Measurements from ENCODE around the gene ZNF775.

The ZNF775 gene

DNA sequence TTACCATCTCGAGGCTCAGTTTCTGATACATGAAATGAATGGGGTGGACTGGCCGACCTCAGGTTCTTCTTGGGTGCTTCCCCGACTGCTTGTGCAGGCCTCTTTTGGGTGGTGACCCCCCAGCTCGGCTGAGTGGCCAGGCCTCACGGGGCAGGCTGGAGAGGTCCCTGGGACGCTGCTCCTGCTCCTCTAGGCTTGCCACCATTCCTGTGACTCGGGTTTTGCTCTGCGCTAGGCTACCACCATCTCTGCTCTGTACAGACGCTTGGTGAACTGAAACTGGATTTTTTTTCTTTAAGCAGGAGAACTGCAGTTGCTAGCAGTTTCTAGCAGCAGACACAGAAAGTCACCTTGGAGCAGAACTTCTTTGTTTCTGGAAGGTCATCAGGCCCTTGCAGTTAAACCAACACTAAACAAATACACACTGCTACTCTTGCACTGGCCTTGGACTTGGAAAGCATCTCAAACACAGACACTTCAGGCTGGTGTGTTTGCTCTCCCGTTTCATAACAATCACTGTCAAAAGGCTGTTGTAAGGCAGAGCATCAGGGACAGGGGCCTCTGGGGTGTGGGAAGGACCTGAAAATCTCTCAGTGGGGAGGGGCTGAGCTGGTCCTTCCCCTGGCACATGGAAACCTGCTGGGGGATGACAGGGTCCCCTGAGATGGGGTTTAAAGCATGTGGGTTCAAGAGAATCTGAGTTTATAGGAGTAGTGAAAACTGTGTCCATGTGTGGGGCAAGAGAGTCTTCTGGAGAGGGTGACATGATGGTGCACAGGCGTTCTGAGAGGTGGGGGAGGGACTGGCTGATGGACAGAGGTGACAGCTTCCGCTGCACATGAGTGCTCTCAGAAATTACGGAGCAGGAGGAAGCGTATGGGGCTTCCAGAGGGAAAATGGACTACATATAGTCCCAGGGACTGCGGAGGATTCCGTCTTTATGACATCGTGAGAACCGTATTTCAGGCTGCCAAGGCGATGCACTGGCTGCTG is 36.3 kb downstream of the ZNF775 start:
- no peak for DNase-seq

DNA sequence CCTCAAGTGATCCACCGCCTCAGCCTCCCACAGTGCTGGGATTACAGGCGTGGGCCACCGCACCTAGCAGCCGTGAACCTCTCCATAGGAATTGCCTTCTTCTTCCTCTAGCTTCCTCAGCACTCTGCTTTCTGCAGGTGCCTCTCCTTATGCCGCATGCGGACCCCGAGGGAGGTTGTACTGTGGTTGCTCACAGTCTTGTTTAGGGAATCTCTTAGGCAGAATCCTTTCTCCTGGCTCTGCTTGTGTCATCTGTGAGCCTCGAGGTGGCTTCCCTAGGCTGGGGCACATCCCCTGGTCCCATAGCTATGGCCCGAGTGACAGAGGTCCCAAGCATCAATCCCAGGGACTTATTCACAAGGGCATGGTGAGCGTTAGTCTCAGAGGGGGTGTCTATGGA is 38.1 kb downstream of the ZNF775 start:
- DNase-seq = no peak

DNA sequence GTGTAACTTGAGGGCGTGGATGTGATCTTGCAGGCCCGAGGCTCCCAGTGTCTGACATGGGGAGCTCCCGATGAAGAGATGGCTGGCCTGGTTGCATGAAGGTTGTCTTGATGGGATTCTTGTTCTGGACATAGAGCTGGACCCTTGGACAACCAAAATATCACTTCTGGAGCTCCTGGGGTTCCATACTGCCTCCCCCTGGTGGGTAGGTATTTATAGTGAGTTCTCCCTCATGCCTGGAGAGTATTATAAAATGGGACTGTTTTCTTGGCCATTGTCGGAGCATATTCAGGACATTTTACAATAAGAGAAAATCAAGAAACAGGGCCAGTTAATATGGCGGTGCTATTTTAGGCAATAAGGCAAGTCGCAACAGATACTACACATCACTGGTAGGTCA is 38.7 kb downstream of the ZNF775 start:
- no peak for DNase-seq

DNA sequence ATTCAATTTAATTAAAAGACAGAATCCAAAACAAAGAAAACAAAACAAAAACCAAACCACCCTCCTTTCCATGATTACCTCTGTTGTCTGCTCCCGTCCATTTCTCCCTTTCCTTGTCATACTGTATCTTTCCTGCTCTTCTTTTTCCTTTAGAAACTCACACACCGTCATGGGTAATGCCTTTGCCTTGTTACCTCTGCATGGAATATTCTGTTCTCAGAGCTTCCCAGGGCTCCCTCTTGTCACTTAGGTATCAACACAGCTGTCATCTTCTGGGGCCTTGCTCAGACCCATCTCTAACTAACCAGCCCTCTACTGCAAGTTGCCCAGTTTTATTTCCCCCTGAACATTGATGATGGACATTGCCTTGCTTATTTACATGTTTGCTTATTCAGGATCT is 41.1 kb downstream of the ZNF775 start:
- no peak for DNase-seq

DNA sequence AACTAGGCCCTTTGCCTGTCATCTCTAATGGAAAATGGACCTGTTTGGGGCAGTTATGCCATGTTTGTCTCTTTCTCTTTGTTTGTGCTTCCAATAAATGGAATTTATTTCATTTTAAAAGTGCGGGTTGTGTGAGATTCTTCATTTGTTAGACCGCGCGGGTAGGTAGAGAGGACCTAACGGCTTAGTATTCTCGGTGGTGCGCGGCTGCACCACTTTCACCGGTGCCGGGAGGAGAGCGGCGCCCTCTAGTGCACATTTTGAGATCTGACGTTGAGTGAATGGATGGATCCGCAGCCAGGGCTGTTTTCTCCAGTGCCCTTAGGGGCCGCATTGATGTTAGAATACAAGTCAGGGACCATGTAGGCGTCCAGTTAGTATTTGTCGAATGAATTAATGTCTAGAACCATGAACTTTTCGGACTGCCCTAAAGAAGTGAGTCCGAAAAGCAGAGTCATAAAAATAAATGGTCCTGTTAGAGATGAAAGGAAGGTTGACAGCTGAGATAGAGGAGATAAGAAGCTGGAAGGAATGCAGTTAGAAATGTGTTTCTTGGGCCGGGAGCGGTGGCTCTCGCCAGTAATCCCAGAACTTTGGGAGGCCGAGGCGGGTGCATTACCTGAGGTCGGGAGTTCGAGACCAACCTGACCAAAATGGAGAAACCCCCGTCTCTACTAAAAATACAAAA is 42.0 kb downstream of the ZNF775 start:
- peak; percentile 54 to 91 for DNase-seq

DNA sequence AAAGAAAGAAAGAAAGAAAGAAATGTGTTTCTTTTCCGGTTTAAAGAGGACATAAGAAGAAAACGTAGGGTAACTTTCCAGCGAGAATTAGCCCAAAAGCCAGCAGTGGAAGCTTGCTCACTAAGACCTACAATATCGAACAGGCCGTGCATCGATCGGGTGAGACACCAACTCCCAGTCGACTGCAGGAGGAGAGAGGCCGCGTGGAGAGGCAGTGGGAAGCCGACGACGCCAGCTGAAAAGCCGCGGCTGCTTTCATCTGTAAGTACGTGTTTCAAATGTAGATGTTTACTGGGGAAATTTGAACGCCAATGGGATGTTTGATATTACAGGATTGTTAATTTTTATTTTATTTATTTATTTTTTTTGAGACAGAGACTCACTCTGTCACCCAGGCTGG is 42.7 kb downstream of the ZNF775 start:
- no peak for DNase-seq

DNA sequence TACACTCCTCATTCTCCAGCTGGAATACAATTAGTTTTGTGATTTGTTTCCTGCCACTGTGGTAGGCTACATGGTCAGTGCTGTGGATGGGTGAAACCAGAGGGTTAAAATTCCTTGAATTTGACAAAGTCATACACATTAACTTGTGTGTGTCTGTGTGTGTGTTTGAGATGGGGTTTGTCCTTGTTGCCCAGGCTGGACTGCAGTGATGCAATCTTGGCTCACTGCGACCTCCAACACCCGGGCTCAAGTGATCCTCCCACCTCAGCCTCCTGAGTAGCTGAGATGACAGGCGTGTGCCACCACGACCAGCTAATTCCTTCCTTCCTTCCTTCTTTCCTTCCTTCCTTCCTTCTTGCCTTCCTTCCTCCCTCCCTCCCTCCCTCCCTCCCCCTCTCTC is 46.5 kb downstream of the ZNF775 start:
- DNase-seq = no peak

DNA sequence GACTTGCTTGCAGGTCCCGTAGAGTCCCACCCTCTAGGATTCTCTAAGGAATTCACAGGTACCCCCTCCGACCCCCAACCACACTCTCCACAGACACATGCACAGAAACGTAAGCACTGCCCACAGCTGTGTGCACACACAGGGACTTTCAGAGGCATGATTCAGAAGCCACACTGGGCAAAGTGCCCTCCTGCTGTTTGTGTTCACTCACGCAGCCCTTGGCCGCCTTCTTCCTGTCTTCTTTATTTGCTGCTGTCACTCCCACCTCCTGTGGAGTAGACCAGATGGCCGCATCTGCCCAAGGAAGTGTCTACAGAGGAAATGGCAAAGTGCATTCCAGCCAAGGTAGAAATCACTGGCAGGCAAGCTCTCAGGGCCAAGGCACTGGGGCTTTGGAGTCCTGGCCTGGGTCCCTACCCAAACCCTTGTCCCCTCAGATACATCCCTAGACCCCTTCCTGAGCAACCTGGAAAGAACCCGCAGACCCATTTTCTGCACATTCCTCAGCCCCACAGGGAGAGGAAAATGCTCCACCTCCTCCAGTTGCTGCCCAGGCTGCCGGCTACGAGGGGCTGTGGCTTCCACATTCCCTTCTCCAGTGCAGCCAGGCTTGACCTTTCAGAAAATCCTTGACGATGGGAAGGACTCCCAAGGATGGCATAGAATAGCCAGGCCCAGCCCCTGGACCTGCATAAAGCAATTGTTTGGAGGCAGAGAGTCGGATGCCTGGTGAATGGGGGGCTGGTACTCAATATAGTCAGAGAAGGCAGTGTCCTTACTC is 49.7 kb downstream of the ZNF775 start:
- peak; percentile 56 to 88 for DNase-seq

DNA sequence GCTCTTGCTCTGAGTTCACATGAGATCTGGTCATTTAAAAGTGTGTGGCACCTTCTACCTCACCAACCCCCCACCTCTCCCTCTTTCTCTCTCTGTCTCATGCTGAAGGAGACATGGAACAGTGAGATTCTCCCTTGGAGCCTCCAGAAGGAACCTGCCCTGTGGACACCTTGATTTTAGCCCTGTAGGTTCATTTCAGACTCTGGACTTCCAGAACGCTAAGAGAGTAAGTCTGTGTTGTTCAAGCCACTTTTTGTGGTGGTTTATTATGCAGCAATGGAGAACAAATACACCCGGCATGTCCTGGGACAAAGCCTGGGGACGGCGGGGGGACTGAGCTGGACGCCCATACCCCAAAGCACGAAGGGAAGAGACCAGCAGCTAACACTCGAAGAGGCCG is 50.6 kb downstream of the ZNF775 start:
- no peak for DNase-seq

DNA sequence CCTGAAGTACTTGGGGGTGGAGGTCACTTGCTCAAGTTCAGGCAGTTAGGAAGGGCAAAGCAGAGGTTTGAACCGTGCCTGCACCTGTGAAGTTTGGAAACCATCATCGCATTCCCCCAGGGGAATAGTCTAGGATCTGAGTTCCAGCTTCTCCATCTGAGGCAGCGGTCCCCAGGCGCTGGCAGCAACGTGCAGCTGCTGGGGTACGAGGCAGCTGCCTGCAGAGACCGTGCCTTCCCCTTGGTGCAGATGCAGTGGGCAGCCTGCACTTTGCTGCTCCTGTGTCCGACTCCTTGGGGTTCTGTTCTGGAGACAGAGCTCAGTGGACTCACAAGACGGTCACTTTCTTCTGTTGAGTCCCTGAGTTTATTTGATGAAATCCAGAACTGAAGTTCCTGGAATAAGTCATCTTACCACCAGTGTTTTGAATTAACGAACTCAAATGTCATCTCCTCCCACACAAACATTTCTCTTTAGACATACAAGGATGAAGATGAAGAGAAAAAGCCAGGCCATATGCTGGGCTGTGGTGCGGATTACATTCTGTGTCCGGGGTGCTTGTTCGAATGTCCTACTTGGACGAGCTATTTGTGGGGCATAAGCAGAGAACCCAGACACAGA is 51.4 kb downstream of the ZNF775 start:
- no peak for DNase-seq

DNA sequence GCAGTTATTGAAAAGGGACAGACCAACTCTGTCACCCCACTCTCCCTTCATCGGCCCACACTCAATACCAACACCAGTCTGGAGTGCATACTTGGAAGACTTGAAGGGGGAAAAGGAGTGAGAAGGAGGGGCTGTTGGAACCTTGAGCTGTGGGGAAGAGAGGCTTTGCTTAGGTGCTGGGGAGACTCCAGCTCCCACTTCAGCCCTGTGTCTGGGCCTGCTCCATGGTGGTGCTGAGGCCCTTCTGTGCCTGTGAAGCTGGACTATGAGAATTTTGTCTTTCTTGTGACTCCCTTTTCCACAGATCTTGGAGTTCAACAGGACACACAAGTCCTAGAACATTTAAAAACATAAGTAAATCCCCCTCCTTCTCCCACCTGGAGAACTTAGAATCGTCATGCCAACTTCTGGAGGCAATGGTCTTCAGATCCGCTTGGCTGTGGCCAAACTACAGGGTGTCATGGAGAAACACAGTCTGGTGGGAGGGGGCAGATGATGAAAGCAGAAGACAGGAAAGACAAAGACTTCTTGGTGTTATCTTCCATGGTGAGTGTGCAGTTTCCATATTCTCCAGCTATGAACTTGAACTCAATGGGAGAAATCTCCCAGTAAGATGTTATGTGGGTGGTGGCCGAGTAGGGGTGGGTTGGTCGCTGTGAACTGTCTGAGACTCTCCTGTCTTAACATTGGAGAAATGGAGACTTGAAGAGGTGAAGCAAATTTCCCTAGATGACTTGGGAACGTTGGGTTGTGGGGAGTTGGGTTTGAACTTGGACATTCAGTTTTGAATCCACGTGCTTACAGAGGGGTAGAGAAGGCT is 52.9 kb downstream of the ZNF775 start:
- no peak for DNase-seq

DNA sequence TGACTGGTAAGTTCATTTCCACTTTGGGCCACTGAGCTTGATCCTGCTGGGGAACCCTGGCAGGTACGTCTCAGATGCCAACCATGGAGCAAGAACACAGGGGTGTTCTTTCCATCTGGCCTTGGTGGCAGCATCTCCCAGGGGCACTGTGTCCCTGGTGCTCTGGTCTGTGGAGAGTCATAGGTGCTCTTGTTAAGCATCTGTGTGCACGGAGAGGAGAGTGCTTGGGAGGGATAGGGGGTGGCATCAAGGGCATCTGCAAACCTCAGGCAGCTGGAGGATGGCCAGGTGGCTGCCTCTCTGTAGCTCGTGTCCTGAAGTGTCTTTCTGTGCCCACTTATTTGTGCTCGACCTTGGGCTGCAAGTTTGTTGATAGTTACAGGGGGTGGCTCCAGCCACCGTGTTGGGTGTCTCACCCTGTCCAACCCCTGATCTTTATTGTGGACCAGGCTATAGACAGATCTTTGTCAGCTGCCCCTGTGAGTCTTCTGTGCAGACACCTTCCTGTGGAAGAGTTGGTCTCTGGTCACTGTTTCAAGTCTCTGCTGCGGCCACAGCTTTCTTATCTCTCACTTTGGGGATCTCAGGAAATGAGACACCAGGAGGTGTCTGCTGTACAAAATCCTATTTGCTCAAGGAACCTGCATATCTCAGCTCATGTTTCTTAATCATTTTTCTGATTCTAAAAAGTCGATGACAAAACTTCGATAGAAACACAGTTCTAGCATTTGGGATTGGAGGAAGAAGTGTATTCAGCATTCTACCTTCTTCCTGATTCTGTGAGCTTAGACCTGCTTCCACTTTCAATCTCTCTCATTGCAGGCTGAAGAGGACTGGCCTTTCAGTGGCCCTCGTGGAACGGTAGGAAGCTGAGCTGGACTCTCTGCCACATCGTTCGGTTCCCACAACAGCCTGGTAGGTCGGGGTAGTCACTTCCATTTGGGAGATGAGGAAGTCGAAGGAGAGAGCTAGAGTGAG is 54.1 kb downstream of the ZNF775 start:
- DNase-seq = peak; percentile 61 to 77

DNA sequence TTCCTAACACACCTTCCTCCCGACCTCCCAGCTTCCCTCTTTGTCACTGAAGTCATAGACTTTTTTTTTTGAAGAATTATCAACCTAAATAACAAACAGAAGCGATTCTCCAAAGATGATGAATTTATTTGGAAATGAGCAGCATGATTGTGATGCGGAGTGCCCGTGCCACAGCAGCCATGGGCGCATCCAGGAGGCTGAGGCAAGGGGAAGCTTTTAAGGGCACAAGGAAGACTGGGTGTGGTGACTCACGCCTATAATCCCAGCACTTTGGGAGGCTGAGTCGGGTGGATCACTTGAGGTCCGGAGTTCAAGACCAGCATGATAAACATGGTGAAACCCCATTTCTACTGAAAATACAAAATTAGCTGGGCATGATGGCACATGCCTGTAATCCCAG is 55.1 kb downstream of the ZNF775 start:
- DNase-seq = no peak

DNA sequence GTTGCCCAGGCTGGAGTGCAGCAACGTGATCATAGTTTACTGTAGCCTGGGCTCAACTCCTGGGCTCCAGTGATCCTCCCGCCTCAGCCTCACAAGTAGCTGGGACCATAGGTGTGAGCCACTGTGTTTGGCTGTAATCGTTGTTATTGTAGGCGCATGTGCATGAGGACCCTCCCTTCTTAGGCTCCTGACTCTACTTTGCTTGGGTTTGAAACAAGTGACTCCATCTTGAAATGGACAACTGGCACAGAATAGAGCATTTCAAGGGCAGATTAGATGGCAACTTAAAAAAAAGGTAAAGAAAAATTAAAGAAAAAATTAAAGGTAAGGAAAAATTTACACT is 55.9 kb downstream of the ZNF775 start:
- DNase-seq = no peak

DNA sequence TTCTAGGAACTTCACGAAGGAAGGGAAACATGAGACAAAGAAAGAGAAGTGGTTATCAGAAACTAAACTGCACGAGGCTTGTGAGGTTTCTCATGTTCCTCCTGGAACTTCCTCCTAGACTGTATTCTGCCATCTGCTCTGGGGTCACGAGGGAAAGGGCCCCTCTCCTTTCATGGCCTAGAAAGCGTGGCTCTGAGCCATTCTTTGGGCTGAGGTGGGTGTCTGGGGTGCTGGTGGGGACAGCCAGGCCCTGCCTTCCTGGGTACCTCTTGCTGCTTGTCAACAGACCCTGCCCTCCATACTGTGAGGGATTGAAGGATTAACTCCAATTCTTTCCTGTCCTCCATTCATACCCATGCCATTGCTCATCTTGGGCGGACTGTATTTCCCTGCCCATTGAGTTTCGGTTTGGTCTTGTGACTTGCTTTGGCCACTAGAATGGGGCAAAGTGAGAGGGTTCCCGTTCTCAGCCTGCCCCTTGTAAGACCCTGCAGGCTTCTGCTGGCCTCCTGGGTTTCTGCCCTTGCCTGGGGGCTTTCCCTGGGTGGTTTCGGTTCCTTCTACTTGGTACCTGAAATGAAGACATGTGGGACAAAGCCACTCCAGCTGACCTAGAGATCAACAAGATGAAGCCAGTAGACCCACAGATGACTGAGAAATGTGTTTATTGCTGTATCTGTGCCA is 56.4 kb downstream of the ZNF775 start:
- DNase-seq = peak; percentile 74 to 85

DNA sequence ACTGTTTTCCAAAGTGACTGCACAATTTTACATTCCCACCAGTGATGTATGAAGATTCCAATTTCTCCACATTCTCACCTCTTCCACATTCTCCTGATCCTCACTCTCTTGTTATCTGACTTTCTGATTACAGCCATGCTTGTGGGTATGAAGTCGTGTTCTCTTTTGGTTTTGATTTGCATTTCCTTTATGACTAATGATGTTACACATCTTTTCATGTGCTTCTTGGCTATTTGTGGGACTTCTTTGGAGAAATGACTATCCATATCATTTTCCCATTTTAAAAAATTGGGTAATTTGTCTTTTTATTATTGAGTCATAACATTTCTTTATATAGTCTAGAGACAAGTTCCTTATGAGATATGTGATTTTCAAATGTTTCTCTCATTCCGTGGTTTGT is 60.8 kb downstream of the ZNF775 start:
- DNase-seq = peak; percentile 80 to 93

DNA sequence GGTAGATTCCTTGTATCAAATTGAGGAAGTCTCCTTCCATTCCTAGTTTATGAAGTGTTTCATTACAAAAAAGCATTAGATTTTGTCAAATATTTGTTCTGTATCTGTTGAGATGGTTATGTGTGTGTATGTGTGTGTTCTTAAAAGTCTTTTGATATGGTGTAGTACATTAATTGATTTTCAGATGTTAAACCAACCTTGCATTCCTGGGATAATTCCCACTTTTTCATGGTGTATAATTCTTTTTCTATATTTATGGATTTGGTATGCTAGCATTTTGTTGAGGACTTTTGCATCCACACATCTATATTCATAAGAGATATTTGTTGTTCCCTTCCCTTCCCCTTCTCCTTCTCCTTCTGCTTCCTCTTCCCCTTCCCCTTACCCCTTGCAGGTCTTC is 62.4 kb downstream of the ZNF775 start:
- no peak for DNase-seq

DNA sequence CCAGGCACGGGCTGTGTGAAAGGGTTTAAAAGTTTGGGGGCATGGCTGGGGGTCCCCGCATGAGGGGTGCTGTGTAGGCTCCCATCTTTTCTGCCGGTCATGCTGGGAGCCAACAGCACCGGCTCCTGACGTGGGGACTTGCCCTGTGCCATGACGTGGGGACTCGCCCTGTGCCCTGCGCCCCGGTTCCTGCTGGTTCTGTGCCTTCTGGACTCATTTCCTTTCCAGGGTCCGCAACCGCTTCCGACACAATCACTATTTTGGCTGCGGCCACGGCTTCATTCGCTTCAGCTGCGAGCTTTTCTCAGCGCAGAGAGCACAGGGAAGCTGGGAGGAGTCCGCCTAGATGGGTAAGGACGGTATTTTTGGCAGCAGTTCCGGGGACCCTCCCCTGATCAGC is 63.7 kb downstream of the ZNF775 start:
- no peak for DNase-seq

DNA sequence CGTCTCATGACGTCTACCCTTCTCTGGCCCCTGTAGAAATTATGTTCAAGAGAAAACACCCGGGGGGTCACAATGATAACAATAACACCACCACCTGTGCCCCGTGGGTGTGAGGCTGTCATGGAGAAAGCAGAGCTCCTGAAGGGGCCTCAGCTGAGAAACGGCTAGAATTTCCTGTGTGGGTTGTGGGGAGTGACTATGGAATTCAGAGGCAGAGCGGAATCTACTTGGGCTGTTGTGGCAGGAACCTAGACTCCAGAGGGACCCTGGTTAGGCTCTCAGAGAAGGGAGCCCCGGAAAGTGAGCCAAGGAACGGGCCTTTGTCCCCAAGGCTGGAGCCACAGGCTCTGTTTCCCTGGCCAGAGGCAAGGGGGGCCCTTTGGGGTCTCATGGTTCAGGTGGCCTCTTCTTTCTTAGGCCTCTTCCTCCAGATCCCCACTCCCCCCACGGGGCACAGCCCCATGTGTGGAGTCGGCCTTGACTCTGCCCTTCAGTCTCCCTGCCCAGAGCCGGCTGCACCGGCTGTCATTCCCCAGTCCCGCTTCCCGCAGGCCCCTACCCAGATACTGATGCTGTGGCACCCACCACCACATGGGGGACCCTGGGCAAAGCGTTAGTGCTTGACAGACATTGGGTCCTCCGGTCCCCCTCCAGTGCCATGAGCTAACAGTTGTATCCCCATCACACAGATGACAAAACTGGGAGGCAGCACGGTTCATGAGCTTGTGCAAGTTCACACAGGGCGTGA is 64.8 kb downstream of the ZNF775 start:
- no peak for DNase-seq

Measured in inflammatory macrophage treated with lipopolysaccharide for 1 hour (primary cell).